GM10266 (cell line): ENCODE measurements around the gene AUTS2.

Experiments
- DNase-seq: peaks from one replicate; pipeline ENCODE4 v3.0.0; 2012; ENCODE audit errors: extremely low spot score
- TF ChIP-seq, protein P1 (sequence below): IDR thresholded peaks from 2 replicates; pipeline ENCODE4 v1.5.1; 2012; ENCODE audit warnings: mild to moderate bottlenecking, low read depth; ENCODE audit not compliant: control insufficient read depth, insufficient read depth; ENCODE audit errors: missing control alignments

The AUTS2 gene

DNA sequence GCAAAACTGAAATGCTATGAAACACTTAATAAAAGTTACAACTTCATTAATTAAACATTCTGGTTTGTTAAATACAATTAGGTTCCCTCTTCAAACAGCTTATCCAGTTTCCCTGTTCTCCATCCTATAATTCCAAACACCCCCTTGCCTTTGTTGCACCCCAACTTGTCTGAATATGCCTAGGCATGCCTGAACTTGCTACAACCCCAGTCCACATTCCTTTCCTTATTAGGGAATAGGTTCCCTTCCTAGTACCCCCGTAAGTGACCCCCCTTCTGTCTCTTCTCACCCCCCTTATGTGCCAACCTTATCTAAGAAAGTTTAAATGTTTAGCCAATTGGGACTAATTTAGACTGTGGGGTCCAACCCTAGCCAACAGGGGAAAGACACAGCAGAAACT is 1238.0 kb downstream of the AUTS2 start:
- no peak for DNase-seq
- TF ChIP-seq, protein P1, sequence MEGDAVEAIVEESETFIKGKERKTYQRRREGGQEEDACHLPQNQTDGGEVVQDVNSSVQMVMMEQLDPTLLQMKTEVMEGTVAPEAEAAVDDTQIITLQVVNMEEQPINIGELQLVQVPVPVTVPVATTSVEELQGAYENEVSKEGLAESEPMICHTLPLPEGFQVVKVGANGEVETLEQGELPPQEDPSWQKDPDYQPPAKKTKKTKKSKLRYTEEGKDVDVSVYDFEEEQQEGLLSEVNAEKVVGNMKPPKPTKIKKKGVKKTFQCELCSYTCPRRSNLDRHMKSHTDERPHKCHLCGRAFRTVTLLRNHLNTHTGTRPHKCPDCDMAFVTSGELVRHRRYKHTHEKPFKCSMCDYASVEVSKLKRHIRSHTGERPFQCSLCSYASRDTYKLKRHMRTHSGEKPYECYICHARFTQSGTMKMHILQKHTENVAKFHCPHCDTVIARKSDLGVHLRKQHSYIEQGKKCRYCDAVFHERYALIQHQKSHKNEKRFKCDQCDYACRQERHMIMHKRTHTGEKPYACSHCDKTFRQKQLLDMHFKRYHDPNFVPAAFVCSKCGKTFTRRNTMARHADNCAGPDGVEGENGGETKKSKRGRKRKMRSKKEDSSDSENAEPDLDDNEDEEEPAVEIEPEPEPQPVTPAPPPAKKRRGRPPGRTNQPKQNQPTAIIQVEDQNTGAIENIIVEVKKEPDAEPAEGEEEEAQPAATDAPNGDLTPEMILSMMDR: no peak

DNA sequence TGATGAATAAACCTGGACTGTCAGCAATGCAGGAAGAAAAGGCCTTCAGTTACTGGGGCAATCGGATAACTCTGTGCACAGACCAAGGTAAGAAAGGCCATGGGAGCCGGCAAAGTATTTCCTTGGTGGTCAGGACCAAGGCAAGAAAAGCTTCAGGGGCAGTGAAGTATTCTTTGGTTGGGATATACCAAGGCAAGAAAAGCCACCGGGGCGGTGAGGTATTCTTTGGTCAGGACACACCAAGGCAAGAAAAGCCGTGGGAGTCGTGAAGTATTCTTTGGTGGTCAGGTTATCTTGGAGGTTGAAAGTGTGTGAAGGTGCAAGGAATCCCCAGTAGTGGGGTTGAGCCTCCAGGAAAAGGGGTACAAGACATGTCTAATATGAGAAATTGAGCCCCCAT is 1238.7 kb downstream of the AUTS2 start:
- TF ChIP-seq, protein P1: no peak

DNA sequence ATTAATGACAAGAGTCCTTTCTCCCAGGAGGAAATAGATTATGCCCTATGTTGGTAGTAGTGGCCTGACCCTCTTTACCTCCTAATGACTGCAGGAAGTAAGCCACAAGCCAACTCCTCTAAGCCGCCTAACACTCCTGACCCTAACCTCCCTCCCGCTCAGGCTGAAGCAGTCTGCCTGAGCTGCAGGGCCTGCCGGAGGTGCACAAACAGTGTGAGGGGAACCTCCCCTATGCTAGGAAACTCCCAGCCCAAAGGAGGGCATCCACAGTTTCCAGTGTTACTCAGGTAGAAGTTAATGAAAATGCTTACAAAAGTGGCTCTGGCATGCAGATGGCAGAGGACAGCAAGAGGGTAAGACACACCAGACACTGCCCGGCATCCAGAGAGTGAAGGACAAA is 1239.3 kb downstream of the AUTS2 start:
- DNase-seq: no peak
- TF ChIP-seq, protein P1: no peak

More for the DNA sequence above, 1238.7 kb downstream of the AUTS2 start:
- no peak for DNase-seq

DNA sequence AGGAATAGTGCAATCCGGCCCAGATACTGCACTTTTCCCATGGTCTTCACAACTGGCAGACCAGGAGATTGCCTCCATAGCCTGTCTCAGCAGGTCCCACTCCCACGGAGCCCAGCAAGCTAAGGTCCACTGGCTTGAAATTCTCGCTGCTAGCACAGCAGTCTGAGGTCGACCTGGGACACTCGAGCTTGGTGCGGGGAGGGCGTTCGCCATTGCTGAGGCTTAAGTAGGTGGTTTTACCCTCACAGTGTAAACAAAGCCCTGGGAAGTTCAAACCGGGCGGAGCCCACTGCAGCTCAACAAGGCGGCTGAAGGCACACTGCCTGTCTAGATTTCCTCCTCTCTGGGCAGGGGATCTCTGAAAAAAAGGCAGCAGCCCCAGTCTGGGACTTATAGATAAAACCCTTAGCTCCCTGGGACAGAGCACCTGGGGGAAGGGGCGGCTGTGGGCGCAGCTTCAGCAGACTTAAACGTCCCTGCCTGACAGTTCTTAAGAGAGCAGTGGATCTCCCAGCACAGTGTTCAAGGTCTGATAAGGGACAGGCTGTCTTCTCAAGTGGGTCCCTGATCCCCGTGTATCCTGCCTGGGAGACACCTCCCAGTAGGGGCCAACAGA is 1240.1 kb downstream of the AUTS2 start:
- TF ChIP-seq, protein P1: no peak
- DNase-seq: no peak
